ENCODE results near the gene SNRPE. TPM values are rescaled to one million over a fixed set of nuclear protein-coding genes. Genes with fewer than 3 reads are reported as not detected.

SNRPE gene
- total RNA-seq, 1 experiment from 2014 or later, result 95.9 TPM

DNA sequence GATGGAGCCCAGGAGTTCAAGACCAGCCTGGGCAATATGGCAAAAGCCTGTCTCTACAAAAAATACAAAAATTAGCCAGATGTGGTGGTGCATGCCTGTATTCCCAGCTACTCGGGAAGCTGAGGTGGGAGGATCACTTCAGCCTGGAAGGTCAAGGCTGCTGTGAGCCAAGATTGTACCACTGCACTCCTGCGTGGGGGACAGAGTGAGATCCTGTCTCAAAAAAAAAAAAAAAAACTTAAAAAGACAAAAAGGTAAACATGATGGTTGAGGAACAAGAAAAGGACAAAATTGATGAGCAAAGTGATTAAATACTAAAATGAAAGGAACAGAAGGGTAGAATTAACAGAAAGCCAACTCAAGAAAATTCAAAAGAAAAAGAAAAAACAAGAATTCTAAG, 30.6 kb downstream of the SNRPE start:
- Histone ChIP-seq H3K9ac (ENCODE audit: low read length) (no peak overlapping the region), H3K27ac (ENCODE audit: low read length) (no peak overlapping the region), H4K20me1 (ENCODE audit: insufficient read depth, low read depth, low read length) (no peaks in the 10 kb centered on the region), H3K4me1 (ENCODE audit: low read length) (no peaks in the 10 kb centered on the region), H3K4me2 (ENCODE audit: low read depth, low read length, poor library complexity, severe bottlenecking) (no peak overlapping the region), H2AFZ (ENCODE audit: low read length) (no peak overlapping the region), H3K4me3 (ENCODE audit: low read length) (no peak overlapping the region), H3K36me3 (ENCODE audit: insufficient read depth, low read length) (no peaks in the 10 kb centered on the region), H3K9me2 (replicated peaks; ENCODE audit: insufficient read depth, low read length) (no peaks in the 10 kb centered on the region), H3K27me3 (ENCODE audit: low read length) (no peaks in the 10 kb centered on the region), H3K9me3 (ENCODE audit: low read length) (peaks cover 5% of the 10 kb centered on the region; the same call in 1 of the 2 replicates), H3K79me2 (ENCODE audit: low read length) (no peaks in the 10 kb centered on the region)
- DNase-seq, result no peak

DNA sequence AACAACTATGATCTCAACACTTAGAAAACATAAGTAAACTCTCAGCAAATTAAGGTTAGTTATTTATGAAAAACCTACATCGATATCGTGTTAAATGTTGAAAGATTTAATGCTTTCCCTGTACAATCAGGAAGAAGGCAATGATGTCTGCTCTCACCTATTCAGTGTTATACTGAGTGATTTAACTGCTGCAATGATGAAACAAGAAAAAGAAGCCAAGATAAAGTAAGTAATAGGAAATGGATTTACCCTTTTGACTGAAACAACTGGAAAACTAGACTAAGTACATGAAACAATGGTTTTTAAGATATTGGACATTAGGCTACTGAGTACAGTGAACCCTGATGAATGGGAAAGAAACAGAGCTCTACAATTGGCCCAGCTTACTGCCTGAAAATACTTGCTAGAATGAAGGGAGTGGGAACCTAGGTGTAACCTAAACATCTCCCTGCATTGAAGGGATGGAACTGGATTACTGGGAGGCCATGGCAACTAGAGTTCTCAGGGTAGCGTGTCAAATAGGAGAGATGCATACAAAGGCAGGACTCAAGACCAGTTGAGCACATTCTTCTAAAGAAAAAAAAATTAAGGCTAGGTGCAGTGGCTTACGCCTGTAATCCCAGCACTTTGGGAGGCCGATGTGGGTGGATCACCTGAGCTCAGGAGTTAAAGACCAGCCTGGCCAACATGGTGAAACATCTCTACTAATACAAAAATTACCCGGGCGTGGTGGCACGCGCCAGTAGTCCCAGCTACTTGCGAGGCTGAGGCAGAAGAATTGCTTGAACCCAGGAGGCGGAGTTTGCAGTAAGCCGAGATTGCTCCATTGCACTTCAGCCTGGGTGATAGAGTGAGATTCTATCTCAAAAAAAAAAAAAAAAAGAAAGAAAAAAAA, 37.3 kb downstream of the SNRPE start:
- H3K9ac ChIP-seq (ENCODE audit: low read length), result no peak overlapping the region
- H3K9me3 ChIP-seq (ENCODE audit: low read length), result peaks cover 5% of the 10 kb centered on the region; the same call in 1 of the 2 replicates
- H3K9me2 ChIP-seq (replicated peaks; ENCODE audit: insufficient read depth, low read length), result no peaks in the 10 kb centered on the region
- no peaks in the 10 kb centered on the region for H3K79me2 ChIP-seq (ENCODE audit: low read length)
- DNase-seq, result no peak
- H3K4me2 ChIP-seq (ENCODE audit: low read depth, low read length, poor library complexity, severe bottlenecking), result no peak overlapping the region
- H3K4me3 ChIP-seq (ENCODE audit: low read length), result no peak overlapping the region
- no peaks in the 10 kb centered on the region for H3K36me3 ChIP-seq (ENCODE audit: insufficient read depth, low read length)
- H4K20me1 ChIP-seq (ENCODE audit: insufficient read depth, low read depth, low read length), result no peaks in the 10 kb centered on the region
- H3K27me3 ChIP-seq (ENCODE audit: low read length), result no peaks in the 10 kb centered on the region
- no peak overlapping the region for H3K27ac ChIP-seq (ENCODE audit: low read length)
- H2AFZ ChIP-seq (ENCODE audit: low read length), result no peak overlapping the region
- no peaks in the 10 kb centered on the region for H3K4me1 ChIP-seq (ENCODE audit: low read length)

DNA sequence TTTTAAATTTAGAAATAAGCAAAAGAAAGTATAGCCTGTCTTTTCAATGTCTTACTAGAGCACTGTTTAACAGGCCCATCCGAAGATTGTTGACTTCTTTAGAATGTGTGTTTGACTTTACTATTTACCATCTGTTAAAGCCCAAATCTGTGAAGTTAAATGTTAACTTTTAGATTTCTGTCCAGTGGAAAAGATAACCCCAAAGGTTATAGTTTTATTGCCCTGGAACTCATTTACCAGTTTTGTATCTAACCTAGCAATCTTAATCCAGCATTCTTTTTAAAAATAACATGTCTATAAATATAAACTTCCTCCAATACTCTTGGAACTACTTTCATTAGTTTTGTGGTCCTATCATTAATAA, 37.9 kb downstream of the SNRPE start:
- H3K4me3 ChIP-seq (ENCODE audit: low read length), result no peak overlapping the region
- H3K4me2 ChIP-seq (ENCODE audit: low read depth, low read length, poor library complexity, severe bottlenecking), result no peak overlapping the region
- peaks cover 4% of the 10 kb centered on the region; the same call in 1 of the 2 replicates for H3K9me3 ChIP-seq (ENCODE audit: low read length)
- no peaks in the 10 kb centered on the region for H4K20me1 ChIP-seq (ENCODE audit: insufficient read depth, low read depth, low read length)
- H3K36me3 ChIP-seq (ENCODE audit: insufficient read depth, low read length), result no peaks in the 10 kb centered on the region
- H3K27ac ChIP-seq (ENCODE audit: low read length), result no peak overlapping the region
- no peak for DNase-seq
- no peaks in the 10 kb centered on the region for H3K4me1 ChIP-seq (ENCODE audit: low read length)
- no peak overlapping the region for H2AFZ ChIP-seq (ENCODE audit: low read length)
- H3K79me2 ChIP-seq (ENCODE audit: low read length), result no peaks in the 10 kb centered on the region
- H3K9me2 ChIP-seq (replicated peaks; ENCODE audit: insufficient read depth, low read length), result no peaks in the 10 kb centered on the region
- no peaks in the 10 kb centered on the region for H3K27me3 ChIP-seq (ENCODE audit: low read length)
- H3K9ac ChIP-seq (ENCODE audit: low read length), result no peak overlapping the region

DNA sequence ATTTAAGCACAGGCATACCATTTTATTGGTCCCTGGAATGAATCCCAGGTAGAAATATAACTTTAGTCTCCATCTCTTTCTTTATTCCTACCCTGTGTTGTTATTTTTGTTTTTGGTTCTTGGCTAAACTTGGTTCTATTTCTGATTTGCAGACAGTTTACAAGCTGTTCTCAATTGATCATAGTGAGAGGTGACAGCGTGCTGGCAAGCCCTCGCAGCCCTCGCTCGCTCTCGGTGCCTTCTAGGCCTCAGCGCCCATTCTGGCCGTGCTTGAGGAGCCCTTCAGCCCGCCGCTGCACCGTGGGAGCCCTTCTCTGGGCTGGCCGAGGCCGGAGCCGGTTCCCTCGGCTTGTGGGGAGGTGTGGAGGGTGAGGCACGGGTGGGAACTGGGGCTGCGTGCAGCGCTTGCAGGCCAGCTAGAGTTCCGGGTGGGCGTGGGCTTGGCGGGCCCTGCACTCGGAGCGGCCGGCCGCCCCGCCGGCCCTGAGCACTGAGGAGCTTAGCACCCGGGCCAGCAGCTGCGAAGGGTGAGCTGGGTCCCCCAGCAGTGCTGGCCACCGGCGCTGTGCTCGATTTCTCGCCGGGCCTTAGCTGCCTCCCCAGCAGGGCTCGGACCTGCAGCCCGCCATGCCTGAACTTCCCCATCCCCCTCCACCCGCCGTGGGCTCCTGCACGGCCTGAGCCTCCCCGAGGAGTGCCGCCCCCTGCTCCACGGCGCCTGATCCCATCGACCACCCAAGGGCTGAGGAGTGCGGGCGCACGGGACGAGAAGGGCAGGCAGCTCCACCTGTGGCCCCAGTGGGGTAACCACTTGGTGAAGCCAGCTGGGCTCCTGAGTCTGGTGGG, 38.7 kb downstream of the SNRPE start:
- DNase-seq, result no peak
- Histone ChIP-seq H3K27me3 (ENCODE audit: low read length) (no peaks in the 10 kb centered on the region), H2AFZ (ENCODE audit: low read length) (no peak overlapping the region), H4K20me1 (ENCODE audit: insufficient read depth, low read depth, low read length) (no peaks in the 10 kb centered on the region), H3K4me2 (ENCODE audit: low read depth, low read length, poor library complexity, severe bottlenecking) (no peak overlapping the region), H3K4me3 (ENCODE audit: low read length) (no peak overlapping the region), H3K4me1 (ENCODE audit: low read length) (no peaks in the 10 kb centered on the region), H3K36me3 (ENCODE audit: insufficient read depth, low read length) (no peaks in the 10 kb centered on the region), H3K9me3 (ENCODE audit: low read length) (no peaks in the 10 kb centered on the region), H3K79me2 (ENCODE audit: low read length) (no peaks in the 10 kb centered on the region), H3K27ac (ENCODE audit: low read length) (no peak overlapping the region), H3K9ac (ENCODE audit: low read length) (no peak overlapping the region), H3K9me2 (replicated peaks; ENCODE audit: insufficient read depth, low read length) (no peaks in the 10 kb centered on the region)

DNA sequence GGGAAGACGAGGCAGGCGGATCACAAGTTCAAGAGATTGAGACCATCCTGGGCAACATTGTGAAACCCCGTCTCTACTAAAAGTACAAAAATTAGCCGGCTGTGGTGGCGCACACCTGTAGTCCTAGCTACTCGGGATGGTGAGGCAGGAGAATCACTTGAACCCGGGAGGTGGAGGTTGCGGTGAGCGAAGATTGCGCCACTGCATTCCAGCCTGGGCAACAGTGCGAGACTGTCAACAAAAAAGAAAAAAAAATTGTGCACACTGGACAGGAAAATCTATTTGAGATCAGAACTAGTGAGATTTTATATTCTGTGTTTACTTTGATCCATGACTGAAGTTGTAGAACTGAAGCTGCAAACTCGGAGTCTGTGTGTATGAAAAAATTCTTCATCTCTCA, 40.2 kb downstream of the SNRPE start:
- no peaks in the 10 kb centered on the region for H4K20me1 ChIP-seq (ENCODE audit: insufficient read depth, low read depth, low read length)
- H3K9me2 ChIP-seq (replicated peaks; ENCODE audit: insufficient read depth, low read length), result no peaks in the 10 kb centered on the region
- no peak overlapping the region for H3K4me2 ChIP-seq (ENCODE audit: low read depth, low read length, poor library complexity, severe bottlenecking)
- H3K79me2 ChIP-seq (ENCODE audit: low read length), result no peaks in the 10 kb centered on the region
- DNase-seq, result no peak
- no peak overlapping the region for H2AFZ ChIP-seq (ENCODE audit: low read length)
- no peak overlapping the region for H3K9ac ChIP-seq (ENCODE audit: low read length)
- H3K4me3 ChIP-seq (ENCODE audit: low read length), result no peak overlapping the region
- no peaks in the 10 kb centered on the region for H3K9me3 ChIP-seq (ENCODE audit: low read length)
- H3K27ac ChIP-seq (ENCODE audit: low read length), result no peak overlapping the region
- H3K36me3 ChIP-seq (ENCODE audit: insufficient read depth, low read length), result no peaks in the 10 kb centered on the region
- no peaks in the 10 kb centered on the region for H3K27me3 ChIP-seq (ENCODE audit: low read length)
- no peaks in the 10 kb centered on the region for H3K4me1 ChIP-seq (ENCODE audit: low read length)

DNA sequence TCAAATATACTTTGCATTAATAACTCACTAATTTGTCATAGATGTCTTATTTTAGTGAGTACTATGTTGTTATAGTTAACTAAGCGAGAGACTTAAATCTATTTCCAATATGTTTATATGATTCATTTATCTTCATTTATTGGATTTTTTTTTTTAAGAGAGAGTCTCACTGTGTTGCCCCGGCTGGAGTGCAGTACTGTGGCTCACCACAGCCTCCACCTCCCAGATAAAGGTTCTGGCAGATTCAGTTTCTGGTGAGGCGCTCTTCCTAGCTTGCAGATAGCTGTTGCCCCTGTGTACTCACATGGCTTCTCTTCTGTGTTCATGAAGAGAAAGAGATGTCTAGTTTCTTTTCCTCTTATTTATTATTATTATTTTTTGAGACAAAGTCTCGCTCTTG, 43.9 kb downstream of the SNRPE start:
- Histone ChIP-seq H3K79me2 (ENCODE audit: low read length) (no peaks in the 10 kb centered on the region), H3K4me1 (ENCODE audit: low read length) (no peaks in the 10 kb centered on the region), H3K4me3 (ENCODE audit: low read length) (no peak overlapping the region), H3K9ac (ENCODE audit: low read length) (no peak overlapping the region), H3K9me2 (replicated peaks; ENCODE audit: insufficient read depth, low read length) (no peaks in the 10 kb centered on the region), H2AFZ (ENCODE audit: low read length) (no peak overlapping the region), H3K4me2 (ENCODE audit: low read depth, low read length, poor library complexity, severe bottlenecking) (no peak overlapping the region), H4K20me1 (ENCODE audit: insufficient read depth, low read depth, low read length) (no peaks in the 10 kb centered on the region), H3K9me3 (ENCODE audit: low read length) (no peaks in the 10 kb centered on the region), H3K36me3 (ENCODE audit: insufficient read depth, low read length) (no peaks in the 10 kb centered on the region), H3K27me3 (ENCODE audit: low read length) (no peaks in the 10 kb centered on the region), H3K27ac (ENCODE audit: low read length) (no peak overlapping the region)
- DNase-seq, result no peak

DNA sequence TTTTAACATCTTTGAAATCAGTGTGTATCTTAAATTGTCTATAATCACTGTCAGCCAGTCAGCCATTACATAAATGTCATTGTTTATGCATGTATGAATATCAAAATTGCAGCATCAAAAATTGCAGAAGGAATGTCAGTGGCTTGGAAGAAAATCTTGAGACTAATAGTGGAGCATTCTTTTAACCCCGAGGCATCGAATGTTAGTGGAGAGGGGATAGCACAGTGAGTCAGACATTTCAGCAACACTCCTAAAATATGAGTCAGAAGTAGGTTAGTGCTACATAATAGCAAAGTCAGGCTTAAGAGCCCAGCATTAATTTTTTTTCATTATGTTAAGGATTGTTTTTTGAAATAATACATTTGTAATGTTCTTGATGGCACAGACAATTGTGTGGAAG, 45.5 kb downstream of the SNRPE start:
- H4K20me1 ChIP-seq (ENCODE audit: insufficient read depth, low read depth, low read length), result no peaks in the 10 kb centered on the region
- no peaks in the 10 kb centered on the region for H3K79me2 ChIP-seq (ENCODE audit: low read length)
- H3K4me2 ChIP-seq (ENCODE audit: low read depth, low read length, poor library complexity, severe bottlenecking), result no peak overlapping the region
- no peaks in the 10 kb centered on the region for H3K9me3 ChIP-seq (ENCODE audit: low read length)
- no peaks in the 10 kb centered on the region for H3K4me1 ChIP-seq (ENCODE audit: low read length)
- no peak for DNase-seq
- H3K27me3 ChIP-seq (ENCODE audit: low read length), result no peaks in the 10 kb centered on the region
- H2AFZ ChIP-seq (ENCODE audit: low read length), result no peak overlapping the region
- no peaks in the 10 kb centered on the region for H3K9me2 ChIP-seq (replicated peaks; ENCODE audit: insufficient read depth, low read length)
- H3K27ac ChIP-seq (ENCODE audit: low read length), result no peak overlapping the region
- no peak overlapping the region for H3K9ac ChIP-seq (ENCODE audit: low read length)
- no peak overlapping the region for H3K4me3 ChIP-seq (ENCODE audit: low read length)
- H3K36me3 ChIP-seq (ENCODE audit: insufficient read depth, low read length), result no peaks in the 10 kb centered on the region

DNA sequence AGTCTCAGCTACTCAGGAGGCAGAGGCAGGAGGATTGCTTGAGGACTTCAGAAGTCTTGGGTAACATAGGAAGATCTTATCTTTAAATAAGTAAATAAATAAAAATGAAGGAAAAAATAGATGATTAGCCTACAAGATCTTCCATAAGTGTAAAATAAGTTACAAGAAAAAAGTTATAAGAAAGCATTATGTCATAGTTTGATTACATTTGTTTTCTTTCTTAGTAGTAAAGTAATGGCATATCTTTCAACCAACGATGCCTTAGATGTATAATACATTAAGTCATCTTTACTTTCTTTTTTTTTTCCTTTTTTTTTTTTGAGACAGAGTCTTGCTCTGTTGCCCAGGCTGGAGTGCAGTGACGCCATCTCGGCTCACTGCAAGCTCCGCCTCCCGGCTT, 46.5 kb downstream of the SNRPE start:
- Histone ChIP-seq H3K27me3 (ENCODE audit: low read length) (no peaks in the 10 kb centered on the region), H3K4me1 (ENCODE audit: low read length) (no peaks in the 10 kb centered on the region), H3K4me3 (ENCODE audit: low read length) (no peak overlapping the region), H2AFZ (ENCODE audit: low read length) (no peak overlapping the region), H4K20me1 (ENCODE audit: insufficient read depth, low read depth, low read length) (no peaks in the 10 kb centered on the region), H3K4me2 (ENCODE audit: low read depth, low read length, poor library complexity, severe bottlenecking) (no peak overlapping the region), H3K9me2 (replicated peaks; ENCODE audit: insufficient read depth, low read length) (no peaks in the 10 kb centered on the region), H3K27ac (ENCODE audit: low read length) (no peak overlapping the region), H3K9me3 (ENCODE audit: low read length) (no peaks in the 10 kb centered on the region), H3K9ac (ENCODE audit: low read length) (no peak overlapping the region), H3K36me3 (ENCODE audit: insufficient read depth, low read length) (no peaks in the 10 kb centered on the region), H3K79me2 (ENCODE audit: low read length) (no peaks in the 10 kb centered on the region)
- DNase-seq, result no peak

All from Karpas-422 (cell line).